AG04449 (cell line): ENCODE measurements around the gene CUL1.

ENCODE experiments used
- CTCF ChIA-PET: fragments of 350-600 bp; formaldehyde crosslinking; extraction: SDS; loops from one replicate; lab custom pipeline; 2021; ENCODE audit warnings: antibody characterized with exemption; lab: Yijun Ruan, JAX
- POLR2A ChIA-PET: fragments of 400-600, 350-600 bp; formaldehyde crosslinking; extraction: SDS; loops from one replicate; lab custom pipeline; 2020; ENCODE audit warnings: antibody characterized with exemption, inconsistent platforms; lab: Yijun Ruan, JAX
- DNase-seq: peaks from one replicate; pipeline ENCODE4 v3.0.0-alpha.2; 2010; ENCODE audit warnings: low read depth, low spot score
- H3K4me3 ChIP-seq: 2 replicates; pipeline ENCODE4 v1.5.1; 2011; ENCODE audit warnings: low read depth, mild to moderate bottlenecking, control low read depth, low read length
- CTCF ChIP-seq: IDR thresholded peaks from one replicate; pipeline ENCODE4 v1.5.1; 2011; ENCODE audit warnings: mild to moderate bottlenecking, moderate library complexity, low read length, control low read depth, inconsistent platforms; ENCODE audit not compliant: insufficient read depth; ENCODE audit errors: missing control alignments

The CUL1 gene

GRCh38 chr7:148698397-148699023, at the start of gene CUL1:
Gene CUL1, plus strand, starts transcription at chr7:148698903. Its CDS starts 31,220 bp downstream, at chr7:148730123.
- TF ChIP-seq CTCF: no peak
- DNase-seq: no peak
- ChIA-PET POLR2A (interaction anchor here (0.9 to 1.6 kb wide), 8 partner anchors 12 to 497 kb away, joined by 3 to 6 read pairs (median 3); partner anchors contain the start of gene ZNF282), CTCF (interaction anchor here (1.4 to 1.5 kb wide), 3 partner anchors 122 to 266 kb away, joined by 3 to 5 read pairs (median 4); no protein-coding TSS in a partner anchor)
- H3K4me3 ChIP-seq: peak within 1 kb of the TSS; percentile 75

- TF ChIP-seq CTCF: no peak
- ChIA-PET POLR2A (no interaction called here), CTCF (no interaction called here)
- H3K4me3 ChIP-seq: no peak overlapping the region
- DNase-seq: no peak
Measured at GRCh38 chr7:148650232-148650858, 48.4 kb upstream of the CUL1 start.

- no peak overlapping the region for H3K4me3 ChIP-seq
- ChIA-PET CTCF (no interaction called here), POLR2A (no interaction called here)
- DNase-seq: no peak
- no peak for TF ChIP-seq CTCF
Measured at GRCh38 chr7:148652773-148653172, 45.9 kb upstream of the CUL1 start.

- no peak for TF ChIP-seq CTCF
- ChIA-PET CTCF (no interaction called here), POLR2A (no interaction called here)
- DNase-seq: no peak
- H3K4me3 ChIP-seq: no peak overlapping the region
Measured at GRCh38 chr7:148657929-148658328, 40.8 kb upstream of the CUL1 start.

GRCh38 chr7:148661471-148661870, 37.2 kb upstream of the CUL1 start:
- ChIA-PET CTCF (no interaction called here), POLR2A (no interaction called here)
- TF ChIP-seq CTCF: no peak
- no peak for DNase-seq
- H3K4me3 ChIP-seq: no peak overlapping the region

GRCh38 chr7:148662646-148663045, 36.1 kb upstream of the CUL1 start:
- DNase-seq: no peak
- no peak overlapping the region for H3K4me3 ChIP-seq
- CTCF ChIA-PET: no interaction called here
- TF ChIP-seq CTCF: no peak
- POLR2A ChIA-PET: no interaction called here
